WERI-Rb-1 (cell line): ENCODE results near the gene ADISSP.

Source experiments
- DNase-seq: peaks from one replicate; pipeline ENCODE4 v3.0.0-alpha.2; 2020
- H3K27ac ChIP-seq: fragments of 250-450 bp; sonication (Bioruptor Pico); 2 replicates; pipeline ENCODE4 v1.5.1; 2020; ENCODE audit warnings: mild to moderate bottlenecking, moderate library complexity
- H3K27me3 ChIP-seq: fragments of 250-450 bp; sonication (Bioruptor Pico); 2 replicates; pipeline ENCODE4 v1.5.1; 2021; ENCODE audit warnings: mild to moderate bottlenecking, low read depth, moderate library complexity; ENCODE audit not compliant: insufficient read depth, severe bottlenecking
- H3K36me3 ChIP-seq: fragments of 250-450 bp; sonication (Bioruptor Pico); 2 replicates; pipeline ENCODE4 v1.5.1; 2020; ENCODE audit warnings: mild to moderate bottlenecking, moderate library complexity
- H3K4me3 ChIP-seq: 2 replicates; pipeline ENCODE4 v1.5.1; 2011; ENCODE audit warnings: low read depth, mild to moderate bottlenecking, control low read depth, low read length
- H3K9me3 ChIP-seq: fragments of 250-450 bp; sonication (Bioruptor Pico); 2 replicates; pipeline ENCODE4 v1.5.1; 2021; ENCODE audit warnings: mild to moderate bottlenecking, moderate library complexity; ENCODE audit not compliant: severe bottlenecking
- TF ChIP-seq, protein P1 (sequence below): IDR thresholded peaks from 2 replicates; pipeline ENCODE4 v1.5.1; 2011; ENCODE audit warnings: low read depth, mild to moderate bottlenecking, control low read depth, inconsistent platforms, low read length

The ADISSP gene

GRCh38 chr20:3749087-3749688 is 18.4 kb downstream of the ADISSP start:
- Histone ChIP-seq H3K27me3 (no peaks in the 10 kb centered on the region), H3K9me3 (no peaks in the 10 kb centered on the region), H3K27ac (peak overlapping the region; percentile 49), H3K4me3 (peak overlapping the region; percentile 22; the same call in 1 of the 2 replicates), H3K36me3 (peaks cover 12% of the 10 kb centered on the region)
- DNase-seq: no peak
- TF ChIP-seq, protein P1, sequence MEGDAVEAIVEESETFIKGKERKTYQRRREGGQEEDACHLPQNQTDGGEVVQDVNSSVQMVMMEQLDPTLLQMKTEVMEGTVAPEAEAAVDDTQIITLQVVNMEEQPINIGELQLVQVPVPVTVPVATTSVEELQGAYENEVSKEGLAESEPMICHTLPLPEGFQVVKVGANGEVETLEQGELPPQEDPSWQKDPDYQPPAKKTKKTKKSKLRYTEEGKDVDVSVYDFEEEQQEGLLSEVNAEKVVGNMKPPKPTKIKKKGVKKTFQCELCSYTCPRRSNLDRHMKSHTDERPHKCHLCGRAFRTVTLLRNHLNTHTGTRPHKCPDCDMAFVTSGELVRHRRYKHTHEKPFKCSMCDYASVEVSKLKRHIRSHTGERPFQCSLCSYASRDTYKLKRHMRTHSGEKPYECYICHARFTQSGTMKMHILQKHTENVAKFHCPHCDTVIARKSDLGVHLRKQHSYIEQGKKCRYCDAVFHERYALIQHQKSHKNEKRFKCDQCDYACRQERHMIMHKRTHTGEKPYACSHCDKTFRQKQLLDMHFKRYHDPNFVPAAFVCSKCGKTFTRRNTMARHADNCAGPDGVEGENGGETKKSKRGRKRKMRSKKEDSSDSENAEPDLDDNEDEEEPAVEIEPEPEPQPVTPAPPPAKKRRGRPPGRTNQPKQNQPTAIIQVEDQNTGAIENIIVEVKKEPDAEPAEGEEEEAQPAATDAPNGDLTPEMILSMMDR: no peak

GRCh38 chr20:3748073-3748472 is 19.5 kb downstream of the ADISSP start:
- H3K36me3 ChIP-seq: peaks cover 12% of the 10 kb centered on the region
- no peak overlapping the region for H3K27ac ChIP-seq
- TF ChIP-seq, protein P1: no peak
- H3K4me3 ChIP-seq: no peak overlapping the region
- H3K27me3 ChIP-seq: no peaks in the 10 kb centered on the region
- no peak for DNase-seq
- H3K9me3 ChIP-seq: no peaks in the 10 kb centered on the region

- H3K36me3 ChIP-seq: peaks cover 7% of the 10 kb centered on the region; the same call in 1 of the 2 replicates
- TF ChIP-seq, protein P1: no peak
- no peak for DNase-seq
- no peaks in the 10 kb centered on the region for H3K27me3 ChIP-seq
- H3K4me3 ChIP-seq: no peak overlapping the region
- H3K9me3 ChIP-seq: no peaks in the 10 kb centered on the region
- no peak overlapping the region for H3K27ac ChIP-seq
Measured at GRCh38 chr20:3747471-3747870, 20.1 kb downstream of the ADISSP start.

- no peak for DNase-seq
- Histone ChIP-seq H3K27ac (no peak overlapping the region), H3K4me3 (no peak overlapping the region), H3K9me3 (no peaks in the 10 kb centered on the region), H3K27me3 (no peaks in the 10 kb centered on the region), H3K36me3 (no peaks in the 10 kb centered on the region)
- TF ChIP-seq, protein P1: no peak
Measured at GRCh38 chr20:3745686-3746173, 21.8 kb downstream of the ADISSP start.

DNA sequence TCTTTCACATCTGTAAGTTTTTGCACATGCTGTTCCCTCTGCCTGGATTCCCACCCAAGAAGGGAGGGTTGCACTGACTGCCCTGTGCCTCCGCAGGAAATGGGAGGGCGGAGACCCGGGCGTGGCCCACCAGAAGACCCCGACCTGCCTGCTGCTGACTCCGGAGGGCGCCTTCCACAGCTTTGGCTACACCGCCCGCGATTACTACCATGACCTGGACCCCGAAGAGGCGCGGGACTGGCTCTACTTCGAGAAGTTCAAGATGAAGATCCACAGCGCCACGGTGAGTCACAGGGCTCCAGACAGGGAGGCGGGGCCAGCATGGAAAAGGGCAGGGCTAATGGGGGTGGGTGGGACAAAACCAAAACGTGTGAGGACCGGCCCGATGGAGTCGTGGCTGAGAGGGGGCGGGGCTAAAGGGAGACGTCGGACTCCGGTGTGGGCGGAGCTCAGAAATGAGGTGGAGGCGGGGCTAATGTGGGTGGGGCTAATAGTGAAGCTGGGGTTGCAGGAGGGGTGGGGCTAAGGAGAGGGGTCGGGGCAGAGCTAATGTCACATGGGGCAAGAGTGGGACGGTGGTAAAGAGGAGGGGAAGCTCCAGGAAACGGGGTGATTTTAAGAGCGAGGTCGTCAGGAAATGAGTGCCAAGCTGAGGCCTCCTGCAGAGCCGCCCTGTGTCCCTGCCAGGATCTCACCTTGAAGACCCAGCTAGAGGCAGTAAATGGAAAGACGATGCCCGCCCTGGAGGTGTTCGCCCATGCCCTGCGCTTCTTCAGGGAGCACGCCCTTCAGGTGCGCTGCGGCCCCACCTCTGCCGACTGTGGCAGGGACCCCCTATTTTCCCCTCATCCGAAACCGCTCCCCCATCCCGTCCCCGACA is 22.5 kb downstream of the ADISSP start:
- Histone ChIP-seq H3K27me3 (no peaks in the 10 kb centered on the region), H3K36me3 (no peaks in the 10 kb centered on the region), H3K9me3 (no peaks in the 10 kb centered on the region), H3K27ac (no peak overlapping the region), H3K4me3 (no peak overlapping the region)
- TF ChIP-seq, protein P1: no peak
- no peak for DNase-seq
